HuH-7 (cell line): Measurements from ENCODE around the gene PPP3R1.
"Not testable (repeated sequence)": the region's sequence is repeated elsewhere in the genome, so short reads cannot be mapped to it uniquely, and the experiment has no call there.

Source experiments
- DNase-seq: peaks from one replicate; pipeline ENCODE4 v3.0.0; 2011; ENCODE audit warnings: low spot score

PPP3R1 gene

DNA sequence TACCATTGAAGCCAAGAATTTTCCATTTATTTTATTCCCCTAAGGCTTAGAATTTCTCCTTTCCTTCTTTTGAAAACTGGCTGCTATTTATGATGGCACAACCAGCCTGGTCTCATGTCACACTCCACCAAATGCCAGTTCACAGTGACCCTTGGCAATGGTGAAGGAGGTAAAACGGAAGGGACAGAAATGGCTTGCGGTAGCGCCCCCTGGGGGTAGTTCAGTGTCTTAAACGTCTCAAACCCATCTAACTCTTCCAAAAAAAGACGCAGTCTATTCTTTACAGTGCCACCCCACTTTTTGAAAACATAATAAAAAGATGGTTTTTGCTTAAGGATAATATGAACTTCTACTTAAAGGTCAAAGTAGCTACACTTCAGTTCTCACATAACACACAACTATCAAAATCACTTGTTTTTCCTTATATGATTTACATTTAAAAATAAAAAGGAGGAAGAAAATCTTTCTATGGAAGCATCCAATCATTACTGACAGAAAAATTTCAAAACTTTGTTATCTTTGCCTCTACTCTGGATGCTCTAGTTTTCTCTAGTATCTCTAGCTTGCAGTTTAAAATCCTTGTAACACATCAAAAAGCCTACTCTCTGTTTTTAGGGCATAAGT lies 66.7 kb downstream of the PPP3R1 start:
- DNase-seq = peak; percentile 29

DNA sequence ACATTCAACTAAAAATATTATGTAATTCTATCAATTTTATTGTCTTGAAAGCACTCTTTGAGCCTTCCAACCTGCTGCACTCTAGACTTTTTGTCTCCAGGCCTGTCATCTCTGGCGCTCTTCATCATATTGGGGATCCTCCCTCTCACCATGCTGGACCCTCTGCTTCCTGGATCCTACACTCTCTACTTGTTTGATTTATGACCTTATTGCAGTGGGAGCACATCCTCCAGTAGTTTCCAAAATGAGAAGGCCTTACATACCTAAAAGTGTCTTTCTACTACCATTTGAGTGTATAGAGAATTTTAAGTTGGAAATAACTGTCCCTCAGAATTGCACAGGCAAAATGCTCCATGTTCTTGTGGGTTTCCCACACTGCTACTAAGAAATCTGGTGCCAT lies 69.4 kb downstream of the PPP3R1 start:
- DNase-seq = no peak

DNA sequence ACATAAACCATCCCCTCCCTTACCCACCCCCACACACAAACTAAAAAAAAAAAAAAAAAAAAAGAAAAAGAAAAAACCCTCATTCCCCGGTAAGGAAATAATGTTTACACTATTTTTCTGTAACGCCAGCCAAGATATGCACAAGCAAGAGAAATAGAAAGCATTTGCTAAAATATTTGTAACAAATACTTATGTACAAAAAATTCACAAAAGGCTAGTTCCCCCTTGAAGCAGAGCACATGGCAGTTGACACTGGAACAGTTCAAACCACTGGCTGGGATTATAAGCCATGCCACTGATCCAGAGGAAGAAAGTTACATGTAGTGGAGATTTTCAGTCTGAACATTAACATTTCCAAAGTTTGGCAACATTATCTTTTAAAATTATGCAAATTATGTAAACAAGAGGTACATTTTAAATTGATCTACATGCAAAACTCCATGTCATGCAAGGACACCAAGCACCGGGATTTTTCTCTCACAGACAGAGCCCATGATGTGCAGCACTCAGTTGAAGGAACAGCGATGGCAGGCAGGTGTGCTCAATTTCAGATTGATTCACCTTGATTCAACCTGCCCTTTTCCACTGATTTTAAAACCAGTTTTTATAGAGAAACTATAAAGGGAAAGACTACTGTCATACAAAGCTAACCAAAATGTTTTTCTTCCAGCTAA lies 73.2 kb downstream of the PPP3R1 start:
- no peak for DNase-seq

DNA sequence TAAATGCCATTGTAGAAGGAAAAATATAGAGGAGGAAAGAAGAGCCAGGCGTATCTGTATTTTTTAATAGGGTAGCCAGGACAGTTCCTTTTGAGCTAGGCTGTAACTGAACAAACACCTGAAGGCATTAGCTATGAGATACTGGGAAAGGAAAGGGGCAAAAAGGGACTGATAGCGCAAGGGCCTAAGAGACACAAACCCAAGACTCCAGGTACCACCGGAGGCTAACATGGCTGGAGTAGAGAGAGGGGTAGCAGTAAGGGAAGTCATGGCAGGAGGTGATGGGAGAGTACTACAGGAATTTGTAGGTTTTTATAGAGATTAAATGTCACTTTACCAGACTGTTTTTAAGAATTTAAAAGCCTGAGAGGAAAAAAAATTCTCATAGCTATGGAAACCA lies 73.9 kb downstream of the PPP3R1 start:
- DNase-seq = no peak

DNA sequence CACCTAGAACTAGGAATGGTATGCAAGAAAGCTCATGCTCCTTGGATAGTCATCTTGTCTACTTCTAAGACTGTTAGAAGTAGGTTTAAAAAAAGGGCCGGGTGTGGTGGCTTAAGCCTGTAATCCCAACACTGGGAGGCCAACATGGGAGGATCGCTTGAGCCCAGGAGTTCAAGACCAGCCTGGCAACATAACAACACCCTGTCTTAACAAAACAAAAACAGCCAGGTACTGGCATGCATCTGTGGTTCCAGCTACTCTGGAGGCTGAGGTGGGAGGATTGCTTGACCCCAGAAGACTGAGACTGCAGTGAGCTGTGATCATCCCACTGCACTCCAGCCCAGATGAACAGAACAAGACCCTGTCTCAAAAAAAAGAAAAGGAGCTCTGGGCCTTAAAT lies 74.8 kb downstream of the PPP3R1 start:
- DNase-seq = no peak

DNA sequence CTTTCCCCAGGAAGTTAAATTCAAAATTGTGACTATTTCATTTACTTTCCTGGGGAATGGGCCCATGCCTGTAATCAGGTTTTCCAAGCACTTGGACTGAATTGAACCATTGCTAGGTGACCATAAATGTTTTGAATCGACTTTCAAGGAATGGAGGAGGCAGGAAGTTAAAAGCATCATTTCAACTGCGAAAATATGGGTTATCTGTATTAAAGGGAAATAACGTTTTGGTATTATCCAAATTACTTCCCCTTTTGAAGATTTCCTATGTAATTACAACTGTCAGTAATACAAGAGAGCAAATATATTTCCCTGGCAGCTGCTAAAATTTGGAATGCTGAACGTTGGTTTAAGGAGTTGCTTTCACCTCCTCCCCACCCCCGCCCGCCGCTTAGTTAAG lies 75.7 kb downstream of the PPP3R1 start:
- DNase-seq = no peak

DNA sequence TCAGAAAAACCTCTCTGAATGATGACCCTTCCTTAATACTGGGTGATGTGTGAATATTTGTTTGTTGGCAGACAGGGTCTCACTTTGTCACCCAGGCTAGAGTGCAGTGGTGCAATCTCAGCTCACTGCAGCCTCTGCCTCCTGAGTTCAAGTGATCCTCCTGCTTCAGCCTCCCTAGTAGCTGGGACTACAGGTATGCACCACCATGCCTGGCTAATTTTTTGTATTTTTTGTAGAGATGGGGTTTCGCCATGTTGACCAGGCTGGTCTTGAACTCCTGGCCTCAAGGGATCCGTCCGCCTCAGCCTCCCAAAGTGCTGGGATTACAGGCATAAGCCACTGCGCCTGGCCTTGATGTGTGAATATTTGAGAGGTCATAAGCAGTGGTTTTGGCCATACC lies 77.1 kb downstream of the PPP3R1 start:
- DNase-seq = not testable (repeated sequence)

DNA sequence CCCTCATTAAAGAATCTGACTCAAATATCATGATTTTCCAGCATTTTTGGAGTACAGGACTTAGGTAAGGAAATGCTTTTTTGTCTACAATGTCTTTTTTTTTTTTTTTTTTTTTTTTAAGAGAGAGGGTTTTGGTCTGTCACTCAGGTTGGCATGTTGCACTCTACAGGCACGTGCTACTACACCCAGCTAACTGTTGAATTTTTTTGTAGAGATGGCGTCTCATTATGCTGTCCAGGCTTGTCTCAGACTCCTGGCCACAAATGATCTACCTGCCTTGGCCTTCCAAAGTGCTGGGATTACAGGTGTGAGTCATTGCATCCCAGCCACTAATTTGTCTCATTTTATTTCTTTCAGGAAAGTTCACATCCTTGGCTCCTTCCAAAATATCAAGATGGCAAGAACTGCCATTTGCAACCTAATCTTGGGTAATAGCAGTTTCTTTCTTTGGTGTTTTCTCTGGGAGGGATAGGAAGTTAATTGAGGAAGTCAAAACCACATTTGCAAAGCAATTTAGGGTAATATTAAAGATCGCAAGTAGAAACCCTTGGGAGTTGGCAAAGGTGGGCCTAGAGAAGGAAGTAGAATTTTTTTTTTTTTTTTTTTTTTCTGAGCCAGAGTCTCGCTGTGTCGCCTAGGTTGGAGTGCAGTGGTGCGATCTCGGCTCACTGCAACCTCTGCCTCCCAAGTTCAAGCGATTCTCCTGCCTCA lies 79.2 kb downstream of the PPP3R1 start:
- no peak for DNase-seq

DNA sequence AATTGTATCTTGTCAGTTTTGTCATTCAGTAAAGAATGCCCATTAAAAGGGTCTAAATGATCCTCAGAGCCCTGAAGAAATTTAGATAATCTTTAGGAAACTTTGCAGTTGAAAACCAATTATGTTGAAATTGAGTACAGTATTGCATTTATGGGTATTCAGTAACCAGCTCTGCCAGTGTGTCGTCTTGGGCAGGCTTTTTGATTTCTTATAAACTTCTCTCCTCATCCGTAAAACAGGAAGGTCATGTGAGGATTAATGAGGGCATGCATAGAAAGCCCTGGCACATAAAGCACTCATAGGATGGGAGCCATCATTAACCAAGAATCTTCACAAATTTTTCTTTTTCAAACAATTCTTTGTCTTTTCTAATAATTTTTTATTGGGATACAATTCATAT lies 79.8 kb downstream of the PPP3R1 start:
- no peak for DNase-seq

DNA sequence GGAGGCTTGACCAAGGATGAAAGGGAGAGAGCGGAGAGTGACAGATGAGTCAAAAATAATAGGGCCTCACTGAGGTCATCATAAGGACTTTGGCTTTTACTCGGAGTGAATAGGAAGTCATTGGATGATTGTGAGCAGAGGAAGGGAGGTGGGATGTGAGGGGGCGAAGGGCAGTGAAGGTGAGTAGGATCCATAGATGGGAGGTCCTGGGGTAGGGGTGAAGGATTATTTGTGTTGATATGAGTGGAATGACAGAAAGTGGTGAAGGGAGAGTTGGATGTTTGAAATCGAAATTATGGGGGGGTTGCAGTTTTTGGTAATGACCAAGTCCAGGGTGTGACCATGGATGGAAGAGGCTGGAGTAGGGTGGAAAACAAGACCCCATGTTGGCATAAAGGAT lies 80.6 kb downstream of the PPP3R1 start:
- no peak for DNase-seq

DNA sequence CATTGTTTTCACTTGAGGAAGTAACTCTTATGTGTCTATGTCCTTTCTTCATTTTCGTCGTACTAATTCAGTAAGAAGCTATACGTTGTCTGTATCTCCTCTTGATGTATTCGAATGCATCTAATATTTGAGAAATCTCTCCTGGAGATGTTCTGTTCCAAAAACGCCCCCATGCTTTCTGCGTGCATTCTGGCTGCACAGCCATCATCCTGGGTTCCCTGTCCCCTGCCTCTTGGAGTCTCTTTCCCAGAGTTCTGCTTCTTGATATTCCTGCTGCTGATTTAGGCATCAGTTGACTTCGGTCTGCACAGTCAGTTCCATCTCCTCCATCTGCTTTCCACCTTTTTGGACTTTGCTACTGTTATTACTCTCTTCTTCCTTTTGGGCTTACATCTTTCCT lies 81.2 kb downstream of the PPP3R1 start:
- DNase-seq = no peak

DNA sequence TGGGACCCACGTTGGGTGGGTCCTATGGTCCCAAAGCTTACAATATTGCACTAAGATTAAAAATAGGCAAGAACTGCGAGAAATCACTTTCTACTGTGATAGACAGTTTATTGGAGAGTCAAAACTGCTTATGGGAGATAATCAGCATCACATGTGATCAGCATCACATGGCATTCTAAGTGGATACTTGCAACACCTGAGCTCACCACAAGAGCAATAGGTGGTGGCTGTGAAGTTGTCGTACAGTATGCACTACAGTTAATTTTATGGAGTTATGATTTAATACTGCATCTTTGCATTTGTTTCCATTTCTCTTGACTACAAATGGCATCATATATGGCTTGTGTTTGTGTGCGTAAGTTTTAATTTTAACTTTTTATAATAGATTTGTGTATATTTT lies 83.0 kb downstream of the PPP3R1 start:
- DNase-seq = peak; percentile 8

DNA sequence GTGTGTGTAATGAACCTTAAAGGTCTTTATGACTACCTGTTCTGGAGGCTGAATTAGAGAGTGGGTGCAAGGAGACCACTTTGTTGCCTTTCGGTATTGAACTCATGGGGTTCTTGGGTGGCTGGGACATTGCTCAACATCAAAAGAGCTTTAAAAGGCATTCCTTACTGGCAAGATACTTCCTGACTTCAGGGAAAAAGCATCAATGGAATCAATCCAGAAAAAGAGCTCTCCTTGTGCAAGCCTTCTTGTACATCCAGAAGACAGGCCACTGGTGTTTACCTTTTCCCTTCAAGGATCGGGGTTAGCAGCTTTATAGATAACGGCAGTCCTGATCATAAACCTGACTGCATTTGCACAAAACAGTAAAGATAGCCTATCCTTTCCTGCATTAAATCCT lies 85.1 kb downstream of the PPP3R1 start:
- no peak for DNase-seq

DNA sequence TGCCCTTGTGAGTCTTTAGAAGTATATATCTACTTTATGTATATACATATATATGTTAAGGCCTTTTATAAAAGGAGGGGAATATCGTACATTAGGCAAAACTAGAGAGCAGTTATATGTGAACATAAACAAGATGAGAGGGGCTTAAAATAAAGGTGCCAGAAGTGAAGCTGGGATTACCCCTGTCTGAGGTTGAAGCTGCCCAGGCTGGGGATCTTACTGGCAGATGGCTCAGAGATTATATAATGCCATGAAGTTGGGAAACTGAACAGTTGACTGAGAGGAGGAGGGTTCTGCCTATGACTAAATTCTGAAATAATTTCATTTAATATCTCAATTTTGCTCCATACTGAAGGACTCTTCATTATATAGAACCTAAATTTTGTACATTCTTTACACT lies 88.7 kb downstream of the PPP3R1 start:
- DNase-seq = no peak

DNA sequence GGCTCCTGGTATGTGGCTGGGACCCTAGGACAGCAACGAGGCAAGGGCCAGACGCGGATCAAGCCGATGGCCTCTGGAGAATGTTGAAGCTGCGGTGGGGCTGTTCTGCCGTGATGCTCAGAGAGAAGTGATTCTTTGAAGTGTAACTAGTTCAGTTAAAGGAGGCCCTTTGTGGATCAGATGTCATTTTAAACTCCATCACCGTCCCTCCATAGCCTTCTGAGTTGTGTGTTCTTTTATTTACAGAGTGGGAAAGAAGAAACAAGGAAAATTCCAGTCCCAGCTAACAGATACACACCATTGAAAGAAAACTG lies 94.2 kb downstream of the PPP3R1 start:
- no peak for DNase-seq

DNA sequence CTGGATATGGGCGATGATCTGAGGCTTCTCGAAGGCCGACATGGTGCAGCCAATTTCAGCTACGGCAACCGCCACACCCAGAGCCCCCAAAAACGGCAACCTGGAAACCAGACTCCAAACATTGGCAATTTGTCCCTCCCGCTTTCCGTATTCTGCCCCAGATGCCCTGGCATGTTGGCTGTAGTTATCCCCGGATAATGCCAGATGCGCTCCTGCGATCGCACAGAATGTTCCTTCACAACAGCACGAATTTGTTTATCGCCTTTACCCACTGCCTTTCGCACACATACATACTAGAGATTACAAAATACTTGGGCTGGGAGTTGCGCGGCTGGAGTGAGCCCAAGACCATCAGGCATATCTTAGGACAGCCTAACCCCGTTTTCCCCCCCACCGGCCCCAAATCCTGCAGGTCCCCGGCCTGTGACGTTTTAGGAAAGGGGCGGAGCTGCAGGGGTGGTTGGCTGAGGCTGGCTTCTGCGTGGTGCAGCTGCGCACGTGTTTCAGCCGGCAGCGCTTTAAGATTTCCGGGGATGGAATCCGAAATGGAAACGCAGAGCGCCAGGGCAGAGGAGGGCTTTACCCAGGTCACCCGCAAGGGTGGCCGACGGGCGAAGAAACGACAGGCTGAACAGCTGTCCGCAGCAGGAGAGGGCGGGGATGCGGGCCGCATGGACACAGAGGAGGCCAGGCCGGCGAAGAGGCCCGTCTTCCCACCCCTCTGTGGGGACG lies 94.8 kb downstream of the PPP3R1 start, which contains the start of gene PNO1:
Gene PNO1 (plus strand): TSS at position 487 of the 732 bp plus-strand sequence. CDS start 47 bp downstream, at position 534.
- DNase-seq = peak; percentile 90

DNA sequence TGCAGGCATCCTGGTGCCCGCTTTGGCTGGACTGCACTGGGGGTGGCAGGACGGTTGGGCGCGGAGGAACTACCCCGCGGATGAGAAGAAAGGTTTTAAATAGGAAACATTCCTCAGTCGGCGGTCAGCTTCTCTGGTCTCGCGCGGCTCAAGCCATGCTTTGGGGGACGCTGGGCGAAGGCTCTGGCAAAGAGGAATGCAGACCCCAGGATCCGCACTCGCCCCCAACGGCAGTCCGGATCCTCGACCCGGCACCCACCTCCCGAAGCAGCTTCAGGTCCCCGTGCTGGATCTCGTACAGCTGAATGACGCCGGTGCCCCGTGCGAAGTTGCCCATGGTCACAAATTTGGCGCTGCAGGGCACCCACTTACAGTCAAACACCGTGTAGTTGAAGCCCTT lies 95.3 kb downstream of the PPP3R1 start:
- peak; percentile 23 for DNase-seq

DNA sequence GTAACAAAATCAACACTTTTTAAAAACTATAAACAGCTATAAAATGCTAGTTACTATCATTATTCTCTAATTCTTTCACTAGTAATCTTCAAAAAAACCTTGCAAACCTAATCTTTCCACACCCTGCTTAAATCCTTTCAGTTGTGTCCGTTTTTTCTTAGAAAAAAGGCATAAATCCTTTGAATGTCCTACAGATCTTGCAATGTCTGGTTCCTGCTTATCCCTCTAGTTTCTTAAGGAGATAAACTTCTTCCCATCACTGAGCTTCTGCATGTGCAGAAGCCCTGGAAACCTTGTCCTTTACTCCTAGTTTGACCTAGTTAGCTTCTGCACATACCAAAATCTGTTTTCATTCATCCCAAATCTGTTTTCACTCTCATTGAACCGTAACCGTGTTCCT lies 95.9 kb downstream of the PPP3R1 start:
- DNase-seq = no peak

DNA sequence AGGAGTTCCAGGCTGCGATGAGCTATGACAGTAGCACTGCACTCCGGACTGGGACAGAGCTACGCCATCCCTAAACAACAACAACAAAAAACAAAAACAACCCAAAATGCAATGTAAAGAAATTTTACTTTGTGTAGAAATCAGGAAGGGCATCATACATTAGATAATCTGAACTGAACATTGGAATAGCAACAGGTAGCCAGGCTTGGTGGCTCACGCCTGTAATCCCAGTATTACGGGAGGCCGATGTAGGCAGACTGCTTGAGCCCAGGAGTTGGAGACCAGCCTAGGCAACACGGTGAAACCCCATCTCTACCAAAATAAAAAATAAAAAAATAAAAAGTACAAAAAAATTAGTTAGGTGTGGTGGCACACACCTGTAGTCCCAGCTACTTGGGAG lies 96.7 kb downstream of the PPP3R1 start:
- no peak for DNase-seq

DNA sequence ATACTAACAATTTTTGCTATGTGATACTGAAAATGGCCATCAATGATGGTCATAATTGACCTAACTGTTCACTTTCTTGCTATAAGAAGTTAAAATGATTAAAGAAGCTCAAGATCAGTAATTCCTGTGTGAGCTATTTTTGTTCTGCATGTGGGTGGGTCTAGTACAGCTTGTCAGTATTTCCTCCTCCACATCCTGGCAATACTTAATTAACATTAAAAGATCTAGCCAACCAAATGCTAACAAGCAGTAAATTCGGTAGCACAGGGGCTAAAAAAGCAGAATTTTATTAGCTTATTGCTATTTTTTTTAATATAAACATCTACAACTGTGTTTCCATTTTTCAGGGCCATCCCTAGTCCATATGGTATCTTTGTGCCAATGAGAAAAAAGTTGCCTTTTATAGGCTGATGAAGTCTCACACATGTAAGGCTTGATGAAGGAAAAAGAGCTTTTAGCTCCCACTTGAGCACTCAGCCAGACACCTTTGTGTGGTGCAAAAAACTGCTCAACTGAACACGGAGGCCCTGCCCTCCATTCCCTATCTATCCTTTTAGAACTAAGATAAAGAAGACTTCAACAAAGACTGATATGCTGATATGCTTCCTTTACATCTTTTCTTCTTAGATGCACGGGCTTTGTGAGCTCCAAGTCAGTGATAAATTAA lies 99.5 kb downstream of the PPP3R1 start:
- no peak for DNase-seq

DNA sequence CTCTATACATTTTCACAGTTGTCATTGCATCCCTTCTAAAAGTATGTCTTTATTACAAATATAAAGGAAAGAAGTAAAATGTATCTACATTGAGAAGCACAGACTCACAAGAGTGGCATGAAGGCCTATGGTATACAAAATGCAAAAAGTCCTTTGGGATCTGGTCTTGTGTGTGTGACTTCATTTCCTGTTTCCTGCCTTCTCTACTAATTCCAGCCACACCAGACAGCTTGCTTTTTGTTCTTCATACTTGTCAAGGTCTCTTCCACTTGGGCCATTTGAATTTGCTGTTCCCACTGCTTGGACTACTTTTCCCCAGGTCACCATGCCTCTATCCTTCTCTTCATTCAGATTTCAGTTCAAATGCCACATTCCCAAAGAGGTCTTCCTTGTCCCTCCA lies 101.3 kb downstream of the PPP3R1 start:
- DNase-seq = no peak

DNA sequence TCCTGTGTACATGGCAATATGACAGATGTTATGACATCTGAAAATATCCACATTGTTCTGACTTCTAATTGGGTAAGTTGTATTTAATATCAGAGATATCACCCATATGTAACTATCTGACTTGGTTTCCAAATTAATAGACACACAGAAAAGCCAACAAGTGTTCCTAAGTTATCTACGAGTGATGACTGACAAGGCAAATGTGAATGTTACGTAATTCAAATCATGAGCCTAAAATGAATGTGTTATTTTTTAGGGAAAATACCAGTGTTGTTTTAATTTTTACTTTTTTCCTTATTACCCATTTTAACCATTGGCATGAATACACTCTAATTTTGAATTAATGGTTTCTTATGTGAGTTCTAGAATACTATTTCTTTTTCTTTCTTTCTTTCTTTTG lies 110.5 kb downstream of the PPP3R1 start:
- DNase-seq = no peak
